IMR-90 (cell line): ENCODE results near the gene CHN2. TPM values are rescaled to one million over a fixed set of nuclear protein-coding genes. Genes with fewer than 3 reads are reported as not detected.

Experiments
- ATAC-seq: fragments of 200-7000 bp; cut with Tn5 transposase; 2 replicates; pipeline ENCODE4 v1.9.1; 2020; ENCODE audit warnings: low read depth, mild to moderate bottlenecking, moderate library complexity
- BruUV-seq: library from RNA; stranded (reverse); fragments of 400-500 nt; replicated peaks from 2 replicates; lab custom pipeline; 2021; lab: Mats Ljungman, UMichigan
- CTCF ChIA-PET: fragments of 300-600 bp; formaldehyde crosslinking; extraction: SDS; loops from one replicate; lab custom pipeline; 2021; ENCODE audit warnings: antibody characterized with exemption; lab: Yijun Ruan, JAX
- POLR2A ChIA-PET: fragments of 300-600 bp; sonication (Branson Sonifier 250); formaldehyde crosslinking; loops from one replicate; lab custom pipeline; 2022; ENCODE audit warnings: antibody characterized with exemption; ENCODE audit not compliant: unreplicated experiment; lab: Charles Lee
- DNase-seq: peaks from one replicate; pipeline ENCODE4 v3.0.0; 2013
- H2AFZ ChIP-seq: replicated peaks from 2 replicates; pipeline ENCODE3; 2013; ENCODE audit warnings: low read length, mild to moderate bottlenecking; ENCODE audit not compliant: poor library complexity
- H2AK5ac ChIP-seq: 2 replicates; pipeline ENCODE4 v1.6.1; 2013; ENCODE audit warnings: low read depth, low read length, inconsistent platforms
- H2AK9ac ChIP-seq: replicated peaks from 2 replicates; pipeline ENCODE3; 2013; ENCODE audit warnings: mild to moderate bottlenecking, low read depth, low read length, moderate library complexity; ENCODE audit not compliant: poor library complexity
- H2BK120ac ChIP-seq: 2 replicates; pipeline ENCODE4 v1.6.1; 2013; ENCODE audit warnings: low read depth, low read length, inconsistent platforms
- H2BK15ac ChIP-seq: 3 replicates; pipeline ENCODE4 v1.6.1; 2013; ENCODE audit warnings: low read depth, low read length, inconsistent platforms
- H2BK20ac ChIP-seq: 2 replicates; pipeline ENCODE4 v1.6.1; 2013; ENCODE audit warnings: low read depth, mild to moderate bottlenecking, inconsistent platforms, low read length, moderate library complexity
- H2BK5ac ChIP-seq: 2 replicates; pipeline ENCODE4 v1.6.1; 2013; ENCODE audit warnings: mild to moderate bottlenecking, low read depth, low read length, inconsistent platforms; ENCODE audit not compliant: poor library complexity, severe bottlenecking
- H3K14ac ChIP-seq: replicated peaks from 2 replicates; pipeline ENCODE4 v1.6.1; 2013; ENCODE audit warnings: low read depth, low read length, inconsistent platforms
- H3K18ac ChIP-seq: 2 replicates; pipeline ENCODE4 v1.6.1; 2013; ENCODE audit warnings: low read depth, low read length, control low read depth
- H3K23ac ChIP-seq: 2 replicates; pipeline ENCODE4 v1.6.1; 2013; ENCODE audit warnings: low read depth, low read length, inconsistent platforms
- H3K27ac ChIP-seq: 2 replicates; pipeline ENCODE4 v1.5.1; 2013; ENCODE audit warnings: mild to moderate bottlenecking, control low read depth, low read length; ENCODE audit not compliant: insufficient read depth
- H3K27me3 ChIP-seq: 2 replicates; pipeline ENCODE4 v1.6.1; 2013; ENCODE audit warnings: low read length; ENCODE audit not compliant: control insufficient read depth, insufficient read depth
- H3K36me3 ChIP-seq: 2 replicates; pipeline ENCODE4 v1.6.1; 2013; ENCODE audit warnings: low read length, mixed read lengths; ENCODE audit not compliant: control insufficient read depth, insufficient read depth
- H3K4ac ChIP-seq: 2 replicates; pipeline ENCODE4 v1.6.1; 2013; ENCODE audit warnings: low read depth, low read length, inconsistent platforms
- H3K4me1 ChIP-seq: 2 replicates; pipeline ENCODE4 v1.6.1; 2013; ENCODE audit warnings: low read length, mixed read lengths; ENCODE audit not compliant: control insufficient read depth, insufficient read depth
- H3K4me2 ChIP-seq: 2 replicates; pipeline ENCODE4 v1.6.1; 2013; ENCODE audit warnings: low read depth, mild to moderate bottlenecking, control low read depth, low read length, moderate library complexity
- H3K4me3 ChIP-seq: 2 replicates; pipeline ENCODE4 v1.5.1; 2013; ENCODE audit warnings: low read depth, mild to moderate bottlenecking, control low read depth, low read length, moderate library complexity; ENCODE audit not compliant: insufficient read depth
- H3K56ac ChIP-seq: 2 replicates; pipeline ENCODE4 v1.6.1; 2013; ENCODE audit warnings: low read length, inconsistent platforms; ENCODE audit not compliant: insufficient read depth; ENCODE audit errors: extremely low read depth
- H3K79me1 ChIP-seq, 2 experiments: 2 replicates each; pipeline ENCODE4 v1.6.1; 2013; ENCODE audit warnings: low read length in 2 of 2, inconsistent platforms in 1 of 2, low read depth in 1 of 2
- H3K9ac ChIP-seq: 2 replicates; pipeline ENCODE4 v1.6.1; 2013; ENCODE audit warnings: low read depth, low read length, control low read depth
- H3K9me1 ChIP-seq: 2 replicates; pipeline ENCODE4 v1.6.1; 2013; ENCODE audit warnings: low read length, inconsistent platforms; ENCODE audit not compliant: insufficient read depth
- H3K9me3 ChIP-seq: 2 replicates; pipeline ENCODE4 v1.6.1; 2013; ENCODE audit warnings: low read length; ENCODE audit not compliant: control insufficient read depth, insufficient read depth
- H4K20me1 ChIP-seq: 2 replicates; pipeline ENCODE4 v1.6.1; 2013; ENCODE audit warnings: low read length, inconsistent platforms; ENCODE audit not compliant: insufficient read depth
- H4K5ac ChIP-seq: 2 replicates; pipeline ENCODE4 v1.6.1; 2013; ENCODE audit warnings: mild to moderate bottlenecking, low read depth, low read length, control low read depth
- H4K8ac ChIP-seq, 2 experiments: 2 replicates each; pipeline ENCODE4 v1.6.1; 2013; ENCODE audit warnings: low read depth in 2 of 2, low read length in 2 of 2, control low read depth in 1 of 2, inconsistent platforms in 1 of 2
- H4K91ac ChIP-seq: 2 replicates; pipeline ENCODE4 v1.6.1; 2013; ENCODE audit warnings: low read depth, low read length, inconsistent platforms; ENCODE audit not compliant: insufficient read depth
- BHLHE40 ChIP-seq: fragments of 150-350 bp; IDR thresholded peaks from 2 replicates; pipeline ENCODE4 v1.6.1; 2016; ENCODE audit warnings: mild to moderate bottlenecking, low read depth, low read length
- CEBPB ChIP-seq: IDR thresholded peaks from 2 replicates; pipeline ENCODE4 v1.6.1; 2012; ENCODE audit warnings: low read depth, low read length, improper control_type of control experiment
- CTCF ChIP-seq: conservative IDR thresholded peaks from 2 replicates; pipeline ENCODE4 v1.5.1; 2012; ENCODE audit warnings: mild to moderate bottlenecking, low read depth, low read length, improper control_type of control experiment
- ELK1 ChIP-seq: fragments of 150-350 bp; IDR thresholded peaks from 2 replicates; pipeline ENCODE4 v1.6.1; 2016; ENCODE audit warnings: low read depth, mild to moderate bottlenecking, low read length, moderate library complexity, borderline replicate concordance
- FOS ChIP-seq: fragments of 150-350 bp; IDR thresholded peaks from 2 replicates; pipeline ENCODE4 v1.6.1; 2016; ENCODE audit warnings: low read depth, low read length
- MAFK ChIP-seq: IDR thresholded peaks from 2 replicates; pipeline ENCODE4 v1.6.1; 2012; ENCODE audit warnings: low read depth, low read length, improper control_type of control experiment
- MAZ ChIP-seq: IDR thresholded peaks from 2 replicates; pipeline ENCODE4 v1.6.1; 2012; ENCODE audit warnings: low read depth, mild to moderate bottlenecking, low read length, improper control_type of control experiment, moderate library complexity, borderline replicate concordance
- MXI1 ChIP-seq: IDR thresholded peaks from 2 replicates; pipeline ENCODE4 v1.6.1; 2012; ENCODE audit warnings: low read depth, mild to moderate bottlenecking, low read length, moderate library complexity, borderline replicate concordance
- NFE2L2 ChIP-seq: fragments of 150-350 bp; IDR thresholded peaks from 2 replicates; pipeline ENCODE4 v1.6.1; 2016; ENCODE audit warnings: low read depth, mild to moderate bottlenecking, low read length
- POLR2A ChIP-seq: IDR thresholded peaks from 2 replicates; pipeline ENCODE4 v1.6.1; 2012; ENCODE audit warnings: mild to moderate bottlenecking, low read depth, low read length
- RAD21 ChIP-seq: IDR thresholded peaks from 2 replicates; pipeline ENCODE4 v1.6.1; 2012; ENCODE audit warnings: low read length, improper control_type of control experiment
- RCOR1 ChIP-seq: IDR thresholded peaks from 2 replicates; pipeline ENCODE4 v1.6.1; 2012; ENCODE audit warnings: mild to moderate bottlenecking, low read length, improper control_type of control experiment; ENCODE audit not compliant: insufficient replicate concordance
- RFX5 ChIP-seq: IDR thresholded peaks from 2 replicates; pipeline ENCODE4 v1.8.0; 2012; ENCODE audit warnings: low read depth, mild to moderate bottlenecking, low read length, moderate library complexity
- SMC3 ChIP-seq: fragments of 150-350 bp; IDR thresholded peaks from 2 replicates; pipeline ENCODE4 v1.6.1; 2016; ENCODE audit warnings: low read depth, mild to moderate bottlenecking, antibody characterized with exemption, low read length, moderate library complexity
- USF2 ChIP-seq: fragments of 150-350 bp; IDR thresholded peaks from 2 replicates; pipeline ENCODE4 v1.6.1; 2017; ENCODE audit warnings: mild to moderate bottlenecking, antibody characterized with exemption, low read length, low read depth
- WGBS, 2 experiments: methylation state at CpG; one replicate each; pipeline versions ENCODE4 v1.1.5 to v1.1.7; 2013; ENCODE audit warnings: missing lambda C conversion rate in 2 of 2; ENCODE audit not compliant: insufficient read length in 1 of 2; ENCODE audit errors: extremely low coverage in 2 of 2; 5-methylcytosine and 5-hydroxymethylcytosine counted together
- dilution Hi-C: fragments of 300-500 bp; cut with HindIII; formaldehyde crosslinking; loops from one replicate; pipeline ENCODE4 v1.14.3; 2018; ENCODE audit warnings: low sequenced_read_pairs; ENCODE audit not compliant: unreplicated experiment
- in situ Hi-C: fragments of 300-500 bp; cut with MboI; formaldehyde crosslinking; loops from 3 replicates; pipeline ENCODE4 v1.14.3; 2019; ENCODE audit warnings: low sequenced_read_pairs, inconsistent platforms, mixed read lengths
- intact Hi-C: fragments of 100-400 bp; cut with micrococcal nuclease; formaldehyde crosslinking; loops from 2 replicates; pipeline ENCODE4 v1.10.0; 2022
- polyA plus RNA-seq, 3 experiments: library from polyadenylated mRNA; depleted of rRNA; stranded (reverse); fragments of >200 nt; gene quantifications; 2 replicates each; pipeline ENCODE4 v1.2.3, GENCODE V29; 2012; ENCODE audit warnings: low replicate concordance in 1 of 3
- total RNA-seq: library from RNA; depleted of rRNA; stranded (reverse); fragments of >200 nt; gene quantifications from 2 replicates; pipeline ENCODE4 v1.2.3, GENCODE V29; 2012

Gene CHN2
- total and polyA plus RNA-seq, 2 of the 4 experiments (the other 2 are of a cell fraction): not detected

- no peak for TF ChIP-seq MAZ
- TF ChIP-seq NFE2L2: no peak
- no peak for TF ChIP-seq RAD21
These were observed 375 bp upstream of the CHN2 start (continued) for GRCh38 chr7:29194206-29194593.

- Histone ChIP-seq H3K56ac (no peak overlapping the region), H3K4ac (no peak overlapping the region), H2AK9ac (no peak overlapping the region), H3K18ac (no peak overlapping the region), H3K9me3 (no peaks in the 10 kb centered on the region), H4K5ac (no peak overlapping the region), H2BK120ac (no peak overlapping the region), H3K36me3 (no peaks in the 10 kb centered on the region), H3K4me3 (no peak overlapping the region), H2BK5ac (no peak overlapping the region), H3K27me3 (peaks cover 31% of the 10 kb centered on the region), H2AFZ (no peak overlapping the region), H3K4me1 (no peaks in the 10 kb centered on the region), H3K9me1 (no peaks in the 10 kb centered on the region), H4K91ac (no peak overlapping the region), H3K79me1 (no peaks in the 10 kb centered on the region), H3K23ac (no peak overlapping the region), H3K4me2 (no peak overlapping the region), H2BK20ac (no peak overlapping the region), H3K14ac (no peak overlapping the region), H2AK5ac (no peak overlapping the region), H2BK15ac (no peak overlapping the region), H3K9ac (no peak overlapping the region), H4K20me1 (no peaks in the 10 kb centered on the region; the same call in 1 of the 2 replicates), H3K27ac (no peak overlapping the region), H4K8ac (no peak overlapping the region)
- in situ Hi-C loops: no loop called here
- ATAC-seq (no peak), DNase-seq (no peak)
- ChIA-PET POLR2A (no interaction called here), CTCF (no interaction called here)
- dilution Hi-C loops: no loop called here
- intact Hi-C loops: no loop called here
- WGBS, 2 experiments: no CpG with 5 or more reads among the region's 4 CpGs
- BruUV-seq: no TSS peak
- no peak for TF ChIP-seq POLR2A
- no peak for TF ChIP-seq CEBPB
- TF ChIP-seq RFX5: no peak
- TF ChIP-seq MAFK: no peak
- TF ChIP-seq USF2: no peak
- no peak for TF ChIP-seq SMC3
- TF ChIP-seq RCOR1: no peak
- no peak for TF ChIP-seq ELK1
- no peak for TF ChIP-seq RAD21
- no peak for TF ChIP-seq FOS
- no peak for TF ChIP-seq BHLHE40
- TF ChIP-seq CTCF: no peak
- TF ChIP-seq MAZ: no peak
- TF ChIP-seq NFE2L2: no peak
- no peak for TF ChIP-seq MXI1
These were observed 1.6 kb downstream of the CHN2 start for GRCh38 chr7:29196191-29196590.
